ENCODE measurements around the gene GZMM. TPM values are rescaled to one million over a fixed set of nuclear protein-coding genes. Genes with fewer than 3 reads are reported as not detected.

Gene GZMM
- polyA plus RNA-seq, 1 of the 3 experiments (the other 2 are of a cell fraction), result not detected

GRCh38 chr19:572140-572742 lies 28.4 kb downstream of the GZMM start, which contains the start of gene BSG:
Gene BSG, plus strand, starts transcription at chr19:572596. Its CDS starts 39 bp downstream, at chr19:572635.
- peak within 1 kb of the TSS; percentile 95 for H3K9ac ChIP-seq
- no peaks in the 10 kb centered on the region for H3K27me3 ChIP-seq (ENCODE audit: insufficient read depth)
- H2AFZ ChIP-seq (ENCODE audit: low read depth), result peak within 1 kb of the TSS; percentile 88; the same call in 1 of the 2 replicates
- H3K9me2 ChIP-seq, result no peaks in the 10 kb centered on the region
- peaks cover 41% of the 10 kb centered on the region for H4K20me1 ChIP-seq (ENCODE audit: insufficient read depth)
- H3K4me3 ChIP-seq (ENCODE audit: low read depth in 2 of 2, low read length in 1 of 2), result peak within 1 kb of the TSS; percentile 75 to 95
- no peaks in the 10 kb centered on the region for H3K9me3 ChIP-seq
- H3K27ac ChIP-seq (ENCODE audit: low read depth in 2 of 2, low read length in 1 of 2), result peak within 1 kb of the TSS; percentile 73 to 85
- CTCF ChIA-PET, result interaction anchor here (0.8 to 1.9 kb wide), 6 partner anchors 12 to 62 kb away, joined by 3 to 7 read pairs (median 4); no protein-coding TSS in a partner anchor
- no peaks in the 10 kb centered on the region for H3K36me3 ChIP-seq (replicated peaks in 1 of 2; ENCODE audit: control insufficient read depth in 1 of 2, insufficient read depth in 2 of 2, low read length in 1 of 2)
- H3F3A ChIP-seq (replicated peaks; ENCODE audit: insufficient read depth), result peaks cover 14% of the 10 kb centered on the region
- peak within 1 kb of the TSS; percentile 100 for H3K4me2 ChIP-seq
- peaks cover 24 to 32% of the 10 kb centered on the region in 2 experiments; a peak in 3 of 4 replicates for H3K4me1 ChIP-seq (ENCODE audit: control insufficient read depth in 1 of 2, insufficient read depth in 2 of 2, low read depth in 1 of 2, low read length in 1 of 2)
- POLR2A ChIA-PET, result interaction anchor here (0.6 to 1.7 kb wide), 3 partner anchors 10 to 41 kb away, joined by 3 to 8 read pairs (median 3); partner anchors contain the start of gene CDC34
- DNase-seq, result peak; percentile 99
- WGBS (ENCODE audit: low lambda C conversion rate), result under 1% methylated on average over 21 of the region's 79 CpGs
- peaks cover 47% of the 10 kb centered on the region for H3K79me2 ChIP-seq (ENCODE audit: insufficient read depth)
- TF ChIP-seq RCOR1 (IDR thresholded peaks at IDR 0.05; ENCODE audit: low read length) (peak; percentile 74), RFX5 (IDR thresholded peaks at IDR 0.05; ENCODE audit: low read length) (no peak), IRF3 (IDR thresholded peaks at IDR 0.05; ENCODE audit: low read depth, low read length) (no peak), SMC3 (IDR thresholded peaks at IDR 0.05; ENCODE audit: low read depth, low read length) (no peak), FOXM1 (IDR thresholded peaks at IDR 0.05; ENCODE audit: low read depth) (no peak), MAX (IDR thresholded peaks at IDR 0.05; ENCODE audit: low read depth) (peak; percentile 2; the same call in 1 of the 2 replicates), TEAD4 (IDR thresholded peaks at IDR 0.05; ENCODE audit: borderline replicate concordance, insufficient read depth) (no peak), GABPA (IDR thresholded peaks at IDR 0.05; ENCODE audit: low read depth) (no peak), ELF1 (IDR thresholded peaks at IDR 0.05) (peak; percentile 62; the same call in 1 of the 2 replicates), NFIC (IDR thresholded peaks at IDR 0.05; ENCODE audit: borderline replicate concordance) (peak; percentile 5; the same call in 1 of the 2 replicates), USF2 (IDR thresholded peaks at IDR 0.05; ENCODE audit: borderline replicate concordance, low read depth, low read length) (peak; percentile 91), CHD2 (IDR thresholded peaks at IDR 0.05; ENCODE audit: low read length, partially characterized antibody) (peak; percentile 64), REST (IDR thresholded peaks at IDR 0.05; ENCODE audit: low read depth, low read length) (peak; percentile 59; the same call in 1 of the 2 replicates), EZH2phosphoT487 (IDR thresholded peaks at IDR 0.05; ENCODE audit: borderline replicate concordance, low read depth) (no peak), ZBTB33 (IDR thresholded peaks at IDR 0.05; ENCODE audit: borderline replicate concordance, low read depth) (no peak), USF1 (IDR thresholded peaks at IDR 0.05; ENCODE audit: borderline replicate concordance, low read depth) (peak; percentile 97), CTCF (IDR thresholded peaks at IDR 0.05) (no peak), GATA2 (CRISPR knock-in tag; IDR thresholded peaks at IDR 0.05) (peak; percentile 90), YY1 (IDR thresholded peaks at IDR 0.05; ENCODE audit: low read depth) (peak; percentile 79), SIN3A (IDR thresholded peaks at IDR 0.05; ENCODE audit: borderline replicate concordance, low read depth, low read length) (peak; percentile 41; the same call in 1 of the 2 replicates), JUND (IDR thresholded peaks at IDR 0.05) (no peak), TCF12 (IDR thresholded peaks at IDR 0.05) (peak; percentile 13; the same call in 1 of the 2 replicates)
